Muscle layer of duodenum (tissue), 2 donors: Measurements from ENCODE around the gene SOX10.
"Not testable (repeated sequence)": the region's sequence is repeated elsewhere in the genome, so short reads cannot be mapped to it uniquely, and the experiment has no call there.

Experiments
- H3K27ac ChIP-seq: one replicate; pipeline ENCODE4 v1.7.0; 2013; ENCODE audit warnings: mild to moderate bottlenecking, low read length
- H3K27me3 ChIP-seq: one replicate; pipeline ENCODE4 v1.7.0; 2013; ENCODE audit warnings: low read depth, mild to moderate bottlenecking, control low read depth, low read length
- H3K36me3 ChIP-seq, 2 donors: one replicate each; pipeline ENCODE4 v1.7.0; 2013; ENCODE audit warnings: low read length in 2 of 2, control low read depth in 1 of 2, mild to moderate bottlenecking in 1 of 2; ENCODE audit not compliant: insufficient read depth in 2 of 2, control insufficient read depth in 1 of 2
- H3K4me1 ChIP-seq, 2 donors: one replicate each; pipeline ENCODE4 v1.7.0; 2013; ENCODE audit warnings: low read length in 2 of 2, mild to moderate bottlenecking in 2 of 2, control low read depth in 1 of 2, moderate library complexity in 1 of 2; ENCODE audit not compliant: insufficient read depth in 2 of 2, control insufficient read depth in 1 of 2
- H3K4me3 ChIP-seq, 2 donors: one replicate each; pipeline ENCODE4 v1.7.0; 2013; ENCODE audit warnings: low read length in 2 of 2, low read depth in 1 of 2, mild to moderate bottlenecking in 1 of 2
- H3K9me3 ChIP-seq, 2 donors: one replicate each; pipeline ENCODE4 v1.7.0; 2013; ENCODE audit warnings: low read length in 2 of 2, control low read depth in 1 of 2, mild to moderate bottlenecking in 1 of 2; ENCODE audit not compliant: control insufficient read depth in 1 of 2
- donor health status: healthy.

The SOX10 gene

GRCh38 chr22:37982151-37982785, 2.1 kb downstream of the SOX10 start:
- no peaks in the 10 kb centered on the region for H3K27me3 ChIP-seq
- peak overlapping the region; percentile 16 for H3K27ac ChIP-seq
- H3K4me1 ChIP-seq: no peaks in the 10 kb centered on the region
- H3K36me3 ChIP-seq: peaks cover 0 to 14% of the 10 kb centered on the region in 2 donors
- H3K4me3 ChIP-seq: peak overlapping the region in 1 of 2 donors; percentile 34
- H3K9me3 ChIP-seq: no peaks in the 10 kb centered on the region

DNA sequence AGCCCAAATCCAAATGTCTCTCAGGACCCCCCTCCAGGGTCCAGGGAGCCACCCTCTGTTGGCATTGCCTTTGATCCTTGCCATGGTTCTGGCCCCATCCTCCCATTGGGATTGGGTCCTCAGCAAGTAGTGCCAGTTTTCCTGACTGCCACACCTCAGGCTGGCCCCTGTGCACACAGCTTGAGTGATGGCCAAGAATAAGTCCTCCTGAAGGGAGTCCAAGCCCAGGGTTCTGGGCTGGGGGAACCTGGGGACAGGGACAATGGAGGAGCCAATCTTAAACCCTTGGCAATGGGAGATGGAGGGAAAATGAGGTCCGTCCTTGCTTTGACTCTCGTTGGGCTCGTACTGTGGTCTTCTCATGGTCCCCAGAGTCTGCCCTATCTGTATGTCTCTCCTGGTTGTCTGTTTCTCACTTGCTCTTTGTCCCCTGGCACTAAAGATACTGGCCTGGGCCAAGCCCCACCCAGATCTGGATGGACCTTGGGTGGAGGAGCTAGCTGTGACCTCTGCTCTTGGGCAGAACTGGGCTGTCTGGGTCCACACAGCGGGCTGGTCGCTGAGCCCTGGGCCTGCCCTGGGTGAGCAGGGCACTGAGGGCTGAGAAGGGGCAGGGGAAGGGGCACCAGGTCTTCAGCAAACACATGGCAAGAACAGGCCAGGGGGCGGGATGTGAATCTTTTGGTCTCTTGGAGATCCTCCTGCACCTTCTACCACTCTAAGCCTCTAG, 2.9 kb downstream of the SOX10 start:
- Histone ChIP-seq H3K36me3 (peaks cover 0 to 19% of the 10 kb centered on the region in 2 donors), H3K27me3 (no peaks in the 10 kb centered on the region), H3K4me3 (peak overlapping the region in 1 of 2 donors; percentile 34), H3K9me3 (no peaks in the 10 kb centered on the region), H3K27ac (peak overlapping the region; percentile 8), H3K4me1 (no peaks in the 10 kb centered on the region)

DNA sequence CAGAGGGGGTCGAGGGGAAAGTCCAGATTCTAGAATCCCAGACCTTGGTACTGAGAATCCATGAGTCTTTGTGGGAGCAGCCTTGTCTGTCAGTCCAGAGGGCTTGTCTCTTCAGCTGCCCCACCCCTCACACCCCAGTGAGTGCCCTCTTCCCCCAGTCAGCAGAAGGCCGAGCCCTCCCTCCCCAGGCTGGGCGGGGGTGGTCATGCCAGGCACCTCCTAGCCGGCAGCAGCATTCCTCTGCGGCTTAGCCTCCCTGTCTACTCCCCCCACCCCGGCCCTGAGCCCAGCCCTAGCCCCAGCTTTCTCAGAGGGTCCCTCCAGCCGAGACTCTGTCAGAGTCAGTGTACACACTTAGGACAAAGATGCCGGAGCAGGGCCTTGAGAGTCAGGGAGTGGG, 4.6 kb downstream of the SOX10 start:
- H3K9me3 ChIP-seq: no peaks in the 10 kb centered on the region
- H3K4me3 ChIP-seq: no peak overlapping the region
- no peaks in the 10 kb centered on the region for H3K4me1 ChIP-seq
- H3K27me3 ChIP-seq: no peaks in the 10 kb centered on the region
- H3K27ac ChIP-seq: no peak overlapping the region
- peaks cover 0 to 16% of the 10 kb centered on the region in 2 donors for H3K36me3 ChIP-seq

DNA sequence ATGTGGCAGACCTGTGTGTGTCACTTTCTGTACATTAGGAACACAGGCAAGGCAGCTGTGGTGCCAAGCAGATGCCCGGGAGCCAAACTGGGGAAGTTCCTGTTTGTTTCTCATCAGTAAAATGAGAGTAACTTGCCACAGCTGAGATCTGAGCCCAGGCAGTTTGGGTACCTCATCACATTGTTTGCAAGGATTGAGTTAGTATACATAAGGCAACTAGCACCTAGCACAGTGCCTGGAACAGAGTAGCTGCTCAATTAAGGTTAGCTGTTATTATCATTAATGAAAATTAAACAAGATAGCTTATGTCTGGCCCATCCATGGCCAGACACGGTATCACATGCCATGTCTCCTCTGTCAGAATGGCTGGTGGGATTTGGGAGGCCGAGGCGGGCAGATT, 7.8 kb downstream of the SOX10 start:
- Histone ChIP-seq H3K27ac (no peak overlapping the region), H3K36me3 (peaks cover 0 to 19% of the 10 kb centered on the region in 2 donors)

DNA sequence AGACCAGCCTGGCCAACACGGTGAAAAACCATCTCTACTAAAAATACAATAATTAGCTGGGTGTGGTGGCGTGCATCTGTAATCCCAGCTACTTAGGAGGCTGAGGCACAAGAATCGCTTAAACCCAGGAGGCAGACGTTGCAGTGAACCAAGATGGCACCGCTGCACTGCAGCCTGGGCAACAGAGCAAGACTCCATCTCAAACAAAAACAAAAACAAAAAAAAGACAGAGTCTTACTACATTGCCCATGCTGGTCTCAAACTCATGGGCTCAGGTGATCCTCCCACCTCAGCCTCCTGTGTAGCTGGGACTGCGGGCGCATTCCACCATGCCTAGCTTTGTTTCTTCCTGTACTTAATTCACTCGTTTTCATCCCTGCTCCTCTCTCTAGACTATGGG, 8.3 kb downstream of the SOX10 start:
- H3K4me1 ChIP-seq, H3K4me3 ChIP-seq, H3K27me3 ChIP-seq, H3K27ac ChIP-seq, H3K9me3 ChIP-seq: not testable (repeated sequence)
- peaks cover 0 to 19% of the 10 kb centered on the region in 2 donors for H3K36me3 ChIP-seq

More for the DNA sequence above, 7.8 kb downstream of the SOX10 start:
- H3K27me3 ChIP-seq: no peaks in the 10 kb centered on the region
- H3K4me3 ChIP-seq: no peak overlapping the region
- peaks cover 0 to 7% of the 10 kb centered on the region in 2 donors for H3K4me1 ChIP-seq
- H3K9me3 ChIP-seq: no peaks in the 10 kb centered on the region

DNA sequence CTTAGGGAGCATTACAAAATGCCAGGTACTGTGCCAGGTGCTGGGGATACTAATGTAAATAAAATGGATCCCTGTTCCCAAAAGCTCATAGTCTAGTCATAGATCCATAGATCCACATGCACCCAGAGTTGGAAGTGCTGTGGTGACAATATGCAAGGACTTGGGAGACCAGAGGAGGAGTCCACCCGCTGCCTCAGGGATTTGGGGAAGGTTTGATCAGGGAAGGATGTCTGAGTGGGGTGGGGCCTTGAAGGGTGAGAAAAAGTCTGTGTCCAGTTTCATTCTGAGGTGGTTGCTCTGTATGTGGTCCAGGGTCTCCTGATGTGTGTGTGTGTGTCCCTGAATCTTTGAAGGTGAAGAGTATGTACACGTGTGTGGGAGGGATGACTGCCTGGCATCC, 9.2 kb downstream of the SOX10 start:
- Histone ChIP-seq H3K9me3 (no peaks in the 10 kb centered on the region), H3K27ac (no peak overlapping the region), H3K4me1 (peaks cover 0 to 7% of the 10 kb centered on the region in 2 donors), H3K4me3 (no peak overlapping the region), H3K27me3 (no peaks in the 10 kb centered on the region), H3K36me3 (peaks cover 0 to 19% of the 10 kb centered on the region in 2 donors)

GRCh38 chr22:37973271-37974170, 10.8 kb downstream of the SOX10 start:
- Histone ChIP-seq H3K9me3 (no peaks in the 10 kb centered on the region), H3K27ac (no peak overlapping the region), H3K4me1 (peaks cover 0 to 7% of the 10 kb centered on the region in 2 donors), H3K36me3 (peaks cover 2 to 24% of the 10 kb centered on the region in 2 donors), H3K27me3 (no peaks in the 10 kb centered on the region), H3K4me3 (no peak overlapping the region)

DNA sequence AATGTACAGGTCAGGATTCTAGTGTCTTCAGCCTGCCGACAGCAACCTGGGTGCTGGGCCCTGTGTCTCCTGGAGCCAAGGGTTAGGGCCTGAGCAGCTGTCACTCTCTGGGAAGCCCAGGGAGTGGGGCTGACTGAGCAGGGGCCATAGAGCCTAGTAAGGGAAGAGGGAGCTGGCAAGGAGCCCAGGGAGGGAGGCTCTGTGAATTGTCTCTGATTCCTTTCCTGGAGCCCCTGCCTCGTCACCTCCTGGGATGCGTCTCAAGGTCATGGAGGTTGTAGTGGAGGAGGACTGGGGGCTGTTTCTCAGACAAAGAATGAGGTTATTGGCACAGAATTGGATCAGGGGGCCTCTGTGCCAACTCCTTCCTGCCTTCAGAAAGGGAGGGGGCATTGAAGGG, 11.8 kb downstream of the SOX10 start:
- Histone ChIP-seq H3K4me1 (peaks cover 0 to 7% of the 10 kb centered on the region in 2 donors), H3K36me3 (peaks cover 9 to 25% of the 10 kb centered on the region in 2 donors), H3K27ac (no peak overlapping the region), H3K9me3 (no peaks in the 10 kb centered on the region), H3K27me3 (no peaks in the 10 kb centered on the region), H3K4me3 (no peak overlapping the region)

DNA sequence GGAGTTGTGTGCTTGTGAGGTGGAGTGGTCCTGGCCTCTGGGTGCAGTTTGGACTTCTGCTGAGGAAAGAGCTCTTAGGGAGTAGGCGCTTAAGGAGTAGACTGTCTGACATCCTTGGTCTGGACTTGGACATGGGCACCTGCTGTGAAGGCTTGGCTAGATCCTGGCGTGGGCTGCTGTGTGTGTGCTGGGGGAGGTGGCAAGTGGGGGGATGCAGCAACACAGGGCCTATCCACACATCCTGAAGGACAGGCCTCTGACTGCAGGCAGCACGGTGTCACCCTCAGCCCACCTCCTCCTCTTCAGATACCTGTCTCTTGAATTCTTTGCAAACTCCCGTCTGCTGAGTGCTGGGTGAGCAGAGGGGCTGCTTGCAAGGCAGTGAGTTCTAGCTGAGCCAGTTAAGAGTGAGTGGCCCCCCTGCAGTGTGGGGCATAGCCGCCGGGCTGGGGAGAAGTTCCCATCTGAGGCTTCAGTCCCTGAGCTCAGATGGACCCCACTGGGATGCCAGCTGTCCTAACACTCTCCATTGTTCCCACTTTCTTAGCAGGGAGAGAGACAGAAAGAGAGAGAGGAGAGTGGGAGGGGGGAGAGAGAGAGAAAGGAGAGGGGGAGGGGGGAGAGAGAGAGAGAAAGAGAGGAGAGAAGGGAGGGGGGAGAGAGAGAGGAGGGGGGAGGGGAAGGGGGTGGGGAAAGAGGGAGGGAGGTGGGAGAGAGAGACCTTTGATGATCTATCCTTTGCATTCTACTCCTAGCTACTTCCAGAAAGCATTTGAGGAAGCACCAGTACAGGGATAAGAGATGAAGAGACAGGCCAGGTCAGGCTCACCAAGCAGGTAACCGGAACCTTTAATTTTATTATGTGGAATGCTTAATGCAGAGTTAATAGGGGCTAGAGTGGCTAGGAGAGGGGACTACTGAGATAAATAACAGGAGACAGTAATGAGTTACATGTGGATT, 12.6 kb downstream of the SOX10 start:
- H3K9me3 ChIP-seq: no peaks in the 10 kb centered on the region
- no peak overlapping the region for H3K4me3 ChIP-seq
- H3K27me3 ChIP-seq: no peaks in the 10 kb centered on the region
- H3K27ac ChIP-seq: no peak overlapping the region
- peaks cover 17 to 31% of the 10 kb centered on the region in 2 donors for H3K36me3 ChIP-seq
- H3K4me1 ChIP-seq: peaks cover 0 to 7% of the 10 kb centered on the region in 2 donors

GRCh38 chr22:37970864-37971263, 13.5 kb downstream of the SOX10 start:
- Histone ChIP-seq H3K27me3 (no peaks in the 10 kb centered on the region), H3K27ac (no peak overlapping the region), H3K4me3 (no peak overlapping the region), H3K4me1 (peaks cover 0 to 14% of the 10 kb centered on the region in 2 donors), H3K36me3 (peaks cover 20 to 27% of the 10 kb centered on the region in 2 donors), H3K9me3 (no peaks in the 10 kb centered on the region)
